Stimulated activated CD8-positive, alpha-beta memory T cell treated with anti-CD3 and anti-CD28 coated beads, Interleukin-15, amount 100 ng/mL, for 48 hours (primary cell): ENCODE data around the gene NFKB1.

ENCODE experiments used
- DNase-seq, 2 donors: peaks; one replicate each; pipeline ENCODE4 v3.0.0-alpha.2; 2020; ENCODE audit warnings: low read depth in 2 of 2

NFKB1 gene

GRCh38 chr4:102529977-102530376 is 28.8 kb downstream of the NFKB1 start:
- DNase-seq, result no peak

- DNase-seq, result no peak
Observed at GRCh38 chr4:102530986-102531385, 29.8 kb downstream of the NFKB1 start.

GRCh38 chr4:102531462-102531861 is 30.3 kb downstream of the NFKB1 start:
- no peak for DNase-seq

GRCh38 chr4:102533348-102533747 is 32.2 kb downstream of the NFKB1 start:
- no peak for DNase-seq

GRCh38 chr4:102533904-102534303 is 32.7 kb downstream of the NFKB1 start:
- DNase-seq, result no peak

- no peak for DNase-seq
Observed at GRCh38 chr4:102534845-102535244, 33.7 kb downstream of the NFKB1 start.

- no peak for DNase-seq
Observed at GRCh38 chr4:102535398-102536082, 34.4 kb downstream of the NFKB1 start.

GRCh38 chr4:102536768-102537167 is 35.6 kb downstream of the NFKB1 start:
- no peak for DNase-seq

- no peak for DNase-seq
Observed at GRCh38 chr4:102537269-102537668, 36.1 kb downstream of the NFKB1 start.

GRCh38 chr4:102541697-102542096 is 40.5 kb downstream of the NFKB1 start:
- no peak for DNase-seq

GRCh38 chr4:102543030-102543928 is 42.1 kb downstream of the NFKB1 start:
- no peak for DNase-seq

GRCh38 chr4:102546635-102547034 is 45.5 kb downstream of the NFKB1 start:
- DNase-seq, result no peak

GRCh38 chr4:102547973-102548372 is 46.8 kb downstream of the NFKB1 start:
- DNase-seq, result no peak

- no peak for DNase-seq
Observed at GRCh38 chr4:102551958-102552565, 50.9 kb downstream of the NFKB1 start.

GRCh38 chr4:102552781-102553180 is 51.6 kb downstream of the NFKB1 start:
- DNase-seq, result no peak

GRCh38 chr4:102553982-102554381 is 52.8 kb downstream of the NFKB1 start:
- no peak for DNase-seq

- DNase-seq, result no peak
Observed at GRCh38 chr4:102554482-102554881, 53.3 kb downstream of the NFKB1 start.

GRCh38 chr4:102554992-102555391 is 53.8 kb downstream of the NFKB1 start:
- no peak for DNase-seq

- DNase-seq, result no peak
Observed at GRCh38 chr4:102557636-102558035, 56.5 kb downstream of the NFKB1 start.

GRCh38 chr4:102560115-102560514 is 59.0 kb downstream of the NFKB1 start:
- no peak for DNase-seq

GRCh38 chr4:102560571-102561341 is 59.6 kb downstream of the NFKB1 start:
- DNase-seq, result no peak

- DNase-seq, result no peak
Observed at GRCh38 chr4:102563000-102563399, 61.8 kb downstream of the NFKB1 start.
